Upper lobe of right lung (tissue), 1 donor: ENCODE data around the gene ALDH3A1. TPM values are rescaled to one million over a fixed set of nuclear protein-coding genes. Genes with fewer than 3 reads are reported as not detected.

Experiments
- ATAC-seq: fragments of 200-7000 bp; cut with Tn5 transposase; one replicate; pipeline ENCODE4 v1.9.1; 2020; ENCODE audit warnings: mild to moderate bottlenecking, moderate library complexity
- DNase-seq: peaks from one replicate; pipeline ENCODE4 v3.0.0-alpha.2; 2020
- H3K27ac ChIP-seq: fragments of 200-600 bp; one replicate; pipeline ENCODE4 v1.8.0; 2022
- H3K27me3 ChIP-seq: fragments of 200-600 bp; one replicate; pipeline ENCODE4 v1.8.0; 2022; ENCODE audit warnings: mild to moderate bottlenecking
- H3K36me3 ChIP-seq: fragments of 200-600 bp; one replicate; pipeline ENCODE4 v1.8.0; 2022
- H3K4me1 ChIP-seq: fragments of 200-600 bp; one replicate; pipeline ENCODE4 v1.8.0; 2022
- H3K4me3 ChIP-seq: fragments of 200-600 bp; one replicate; pipeline ENCODE4 v1.8.0; 2022; ENCODE audit warnings: mild to moderate bottlenecking
- H3K9me3 ChIP-seq: fragments of 200-600 bp; one replicate; pipeline ENCODE4 v1.8.0; 2022
- intact Hi-C: fragments of 100-400 bp; cut with DNase I; formaldehyde crosslinking; loops from one replicate; pipeline ENCODE4 v1.11.0; 2022
- total RNA-seq: library from RNA; stranded (reverse); fragmentation: NEBNext Ultra II Directional; extraction: Animal tissue kit (Norgen Biotek cat#: 25700); gene quantifications from one replicate; pipeline ENCODE4 v1.2.1, GENCODE V29; 2021
- TF ChIP-seq, protein P1 (sequence below): fragments of 200-600 bp; IDR thresholded peaks from one replicate; pipeline ENCODE4 v1.8.0; 2022; ENCODE audit warnings: antibody characterized with exemption
- donor health status: DM: no; HTN: yes; CAD: no; lungs with severe emphysema.

ALDH3A1 gene
- total RNA-seq, 1 donor from 2014 or later = 10.5 TPM

DNA sequence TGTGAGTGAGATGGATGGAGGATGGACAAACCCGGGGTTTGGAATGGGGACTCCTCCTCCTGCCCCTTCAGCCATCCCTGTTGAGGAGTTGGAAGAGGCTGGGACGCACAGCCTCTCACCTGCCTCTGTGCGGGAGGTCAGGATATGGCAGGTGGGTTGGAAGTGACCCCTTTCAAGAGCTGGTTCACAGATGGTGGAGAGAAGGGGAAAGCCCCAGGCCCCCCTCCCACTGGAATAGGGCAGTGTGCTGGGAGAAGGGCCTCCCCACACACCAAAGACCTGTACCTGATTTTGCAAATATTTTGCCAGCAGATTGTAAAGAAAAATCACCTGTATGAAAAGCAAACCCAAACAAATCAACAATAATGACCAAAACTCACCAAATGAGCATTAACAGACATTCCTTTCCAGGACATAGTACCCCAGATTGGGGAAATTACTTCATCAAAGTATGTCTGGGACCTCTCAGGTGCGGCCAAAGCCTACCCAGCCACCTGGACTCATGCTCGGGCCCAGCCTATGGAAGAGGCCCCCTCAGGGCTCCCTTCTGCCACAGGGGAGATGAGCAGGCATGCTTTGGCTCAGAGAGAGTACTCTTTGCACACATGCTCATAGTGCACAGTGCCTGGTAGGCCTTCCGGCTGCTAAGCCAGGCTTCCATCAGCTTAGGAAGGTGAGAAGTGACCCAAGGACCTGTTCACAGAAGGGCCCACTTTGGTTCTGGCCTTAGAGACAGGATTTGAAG lies 39.5 kb downstream of the ALDH3A1 start:
- peaks cover 3% of the 10 kb centered on the region for H3K4me1 ChIP-seq
- H3K36me3 ChIP-seq = no peaks in the 10 kb centered on the region
- H3K4me3 ChIP-seq = no peak overlapping the region
- H3K27me3 ChIP-seq = no peaks in the 10 kb centered on the region
- no peak for ATAC-seq
- no peak overlapping the region for H3K27ac ChIP-seq
- DNase-seq = no peak
- H3K9me3 ChIP-seq = no peaks in the 10 kb centered on the region
- intact Hi-C loops = no loop called here
- TF ChIP-seq, protein P1, sequence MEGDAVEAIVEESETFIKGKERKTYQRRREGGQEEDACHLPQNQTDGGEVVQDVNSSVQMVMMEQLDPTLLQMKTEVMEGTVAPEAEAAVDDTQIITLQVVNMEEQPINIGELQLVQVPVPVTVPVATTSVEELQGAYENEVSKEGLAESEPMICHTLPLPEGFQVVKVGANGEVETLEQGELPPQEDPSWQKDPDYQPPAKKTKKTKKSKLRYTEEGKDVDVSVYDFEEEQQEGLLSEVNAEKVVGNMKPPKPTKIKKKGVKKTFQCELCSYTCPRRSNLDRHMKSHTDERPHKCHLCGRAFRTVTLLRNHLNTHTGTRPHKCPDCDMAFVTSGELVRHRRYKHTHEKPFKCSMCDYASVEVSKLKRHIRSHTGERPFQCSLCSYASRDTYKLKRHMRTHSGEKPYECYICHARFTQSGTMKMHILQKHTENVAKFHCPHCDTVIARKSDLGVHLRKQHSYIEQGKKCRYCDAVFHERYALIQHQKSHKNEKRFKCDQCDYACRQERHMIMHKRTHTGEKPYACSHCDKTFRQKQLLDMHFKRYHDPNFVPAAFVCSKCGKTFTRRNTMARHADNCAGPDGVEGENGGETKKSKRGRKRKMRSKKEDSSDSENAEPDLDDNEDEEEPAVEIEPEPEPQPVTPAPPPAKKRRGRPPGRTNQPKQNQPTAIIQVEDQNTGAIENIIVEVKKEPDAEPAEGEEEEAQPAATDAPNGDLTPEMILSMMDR = no peak

DNA sequence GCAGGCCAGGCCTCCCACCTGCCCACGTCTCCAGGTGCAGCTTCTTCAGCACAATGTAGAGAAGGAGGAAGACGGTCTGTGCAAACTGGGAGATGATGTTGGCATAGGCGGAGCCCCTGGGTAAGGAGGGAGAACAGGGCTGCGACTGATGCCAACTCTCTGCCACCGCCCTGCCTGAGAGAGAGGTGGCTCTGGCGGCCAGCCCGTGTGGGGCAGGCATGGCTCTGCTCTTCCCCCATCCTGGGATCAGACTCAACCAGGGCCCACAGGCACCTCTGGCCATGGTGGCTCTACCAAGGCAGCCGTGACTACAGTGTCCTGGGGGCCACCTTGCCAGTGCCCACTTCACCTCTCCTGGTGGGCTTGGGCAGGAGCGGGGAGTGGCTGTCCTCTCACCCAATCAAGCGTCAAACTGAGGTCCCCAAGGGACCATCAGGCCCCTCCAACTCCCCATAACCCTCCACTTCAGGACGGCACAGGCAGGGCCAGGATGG lies 40.3 kb downstream of the ALDH3A1 start:
- Histone ChIP-seq H3K4me3 (no peak overlapping the region), H3K36me3 (no peaks in the 10 kb centered on the region), H3K4me1 (peaks cover 11% of the 10 kb centered on the region), H3K27me3 (no peaks in the 10 kb centered on the region), H3K9me3 (no peaks in the 10 kb centered on the region), H3K27ac (no peak overlapping the region)
- ATAC-seq (no peak), DNase-seq (no peak)
- TF ChIP-seq, protein P1 = no peak
- intact Hi-C loops = no loop called here

DNA sequence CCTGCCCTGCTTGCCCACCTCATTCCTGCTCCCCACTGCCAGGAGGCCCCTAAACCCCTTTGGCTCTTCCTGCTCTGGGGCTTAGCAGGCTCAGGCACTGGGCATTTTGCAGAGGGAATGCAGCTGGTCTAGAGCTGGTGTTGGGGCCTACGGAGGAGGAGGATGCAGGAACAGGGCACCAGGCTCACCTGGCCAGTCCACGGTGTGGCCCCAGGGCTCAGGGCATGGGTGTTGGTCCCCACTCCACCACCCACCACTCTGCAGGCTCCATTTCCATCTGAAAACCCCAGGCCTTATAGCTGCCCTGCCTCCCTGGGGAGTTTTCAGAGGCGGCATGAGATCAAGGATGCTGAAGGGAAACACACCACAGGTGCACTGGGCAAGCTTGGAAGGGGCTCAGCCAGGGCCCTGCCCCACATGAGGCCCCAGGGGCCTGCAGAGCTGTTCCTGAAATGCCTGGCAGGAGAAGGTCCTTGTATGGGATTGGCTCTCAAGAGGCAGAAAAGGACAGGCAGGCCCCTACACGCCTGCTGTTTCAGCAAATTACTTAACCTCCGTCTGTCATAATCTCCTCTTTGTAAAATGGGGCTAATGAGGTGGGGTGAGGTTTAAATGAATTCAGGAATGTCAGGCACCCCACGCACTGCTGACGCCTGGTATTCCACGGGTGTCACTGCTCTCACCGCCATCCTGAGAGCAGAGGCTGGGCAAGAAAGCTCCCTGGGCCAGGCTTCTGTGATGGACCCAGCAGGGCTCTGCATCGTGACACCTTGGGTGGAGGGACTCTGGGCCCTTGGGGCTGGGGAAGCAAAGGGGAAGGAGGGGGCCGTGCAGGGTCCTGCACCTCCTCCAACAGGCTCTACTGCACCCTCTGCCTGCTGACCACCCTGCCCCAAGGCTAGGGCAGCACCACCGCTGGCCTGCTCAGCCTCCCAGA lies 41.0 kb downstream of the ALDH3A1 start:
- H3K27me3 ChIP-seq = no peaks in the 10 kb centered on the region
- intact Hi-C loops = no loop called here
- ATAC-seq = no peak

DNA sequence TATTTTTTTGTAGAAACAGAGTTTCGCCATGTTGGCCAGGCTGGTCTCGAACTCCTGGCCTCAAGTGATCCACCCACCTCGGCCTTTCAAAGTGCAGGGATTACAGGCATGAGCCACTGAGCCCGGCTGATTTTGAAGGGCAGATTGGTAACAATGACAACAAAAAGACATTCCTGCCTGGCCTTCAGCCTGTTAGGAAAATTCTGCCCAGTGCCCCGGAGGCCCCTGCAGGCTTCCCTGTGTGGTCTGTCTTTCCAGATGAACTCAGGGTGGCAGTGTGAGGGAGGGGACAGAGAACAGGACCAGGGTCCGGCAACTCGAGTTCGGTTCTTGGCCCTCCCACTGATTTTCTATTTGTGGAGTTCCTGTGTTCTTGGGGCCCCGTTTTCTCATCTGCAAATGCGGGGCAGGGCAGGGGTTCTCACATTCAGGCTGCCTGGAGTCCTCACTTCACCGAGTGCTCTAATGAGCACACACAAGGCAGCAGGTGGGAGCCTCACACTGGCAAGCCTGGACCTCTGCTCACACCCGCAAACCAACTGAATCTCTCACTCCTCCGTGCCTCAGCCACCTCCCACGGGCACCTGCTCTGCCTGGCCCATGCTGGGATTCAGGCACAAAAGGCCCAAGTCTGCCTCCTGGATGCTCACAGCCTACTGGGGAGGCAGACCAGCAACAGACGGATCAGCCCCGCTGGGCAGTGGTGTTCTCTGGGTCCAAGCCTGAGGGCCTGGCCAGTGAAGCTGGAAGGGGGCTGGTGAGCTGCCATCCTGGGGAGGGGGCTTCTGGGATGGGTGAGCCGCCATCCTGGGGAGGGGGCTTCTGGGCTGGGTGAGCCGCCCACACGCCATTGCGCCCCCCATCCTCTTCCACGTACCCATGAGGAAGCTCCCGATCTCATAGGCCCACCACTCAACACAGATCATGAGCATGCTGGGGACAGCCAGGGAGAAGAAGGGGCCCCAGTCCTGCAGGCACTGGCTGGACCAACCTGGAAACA lies 42.0 kb downstream of the ALDH3A1 start:
- Histone ChIP-seq H3K4me3 (no peak overlapping the region), H3K9me3 (no peaks in the 10 kb centered on the region), H3K27me3 (no peaks in the 10 kb centered on the region), H3K36me3 (no peaks in the 10 kb centered on the region), H3K27ac (no peak overlapping the region), H3K4me1 (peaks cover 11% of the 10 kb centered on the region)
- no peak for DNase-seq
- intact Hi-C loops = no loop called here
- ATAC-seq = no peak
- TF ChIP-seq, protein P1 = no peak

More for the DNA sequence above, 41.0 kb downstream of the ALDH3A1 start:
- no peak overlapping the region for H3K4me3 ChIP-seq
- no peak overlapping the region for H3K27ac ChIP-seq
- DNase-seq = no peak
- H3K36me3 ChIP-seq = no peaks in the 10 kb centered on the region
- H3K9me3 ChIP-seq = no peaks in the 10 kb centered on the region
- TF ChIP-seq, protein P1 = no peak
- H3K4me1 ChIP-seq = peaks cover 11% of the 10 kb centered on the region

DNA sequence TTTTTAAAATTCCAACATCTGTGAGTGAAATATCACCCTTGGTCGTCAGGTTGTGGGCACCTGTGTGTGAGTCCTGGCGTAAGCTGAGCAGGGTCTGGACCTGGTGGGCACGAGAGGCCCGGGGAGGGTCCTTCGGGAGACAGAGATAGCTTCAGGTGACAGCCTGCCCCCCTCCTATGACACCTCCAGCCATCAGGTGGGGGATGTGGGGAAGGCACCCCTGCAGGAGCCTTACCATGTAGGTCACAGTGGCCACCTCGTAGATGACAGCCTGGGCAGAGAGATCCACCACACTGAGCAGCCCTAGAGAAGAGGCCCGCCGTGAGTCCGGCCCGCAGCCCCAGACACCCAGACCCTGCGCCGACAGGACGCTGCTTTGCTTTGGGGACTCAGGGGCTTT lies 42.9 kb downstream of the ALDH3A1 start:
- ATAC-seq (no peak), DNase-seq (no peak)
- Histone ChIP-seq H3K27ac (no peak overlapping the region), H3K9me3 (no peaks in the 10 kb centered on the region), H3K36me3 (no peaks in the 10 kb centered on the region), H3K27me3 (no peaks in the 10 kb centered on the region), H3K4me3 (no peak overlapping the region), H3K4me1 (peaks cover 11% of the 10 kb centered on the region)
- TF ChIP-seq, protein P1 = no peak
- intact Hi-C loops = no loop called here
